ENCODE data around the gene CELF4.

CELF4 gene

GRCh38 chr18:37483984-37484819 is 81.4 kb downstream of the CELF4 start:
- H3K36me3 ChIP-seq (ENCODE audit: low read length) = no peaks in the 10 kb centered on the region
- H2AFZ ChIP-seq (ENCODE audit: low read depth, low read length, severe bottlenecking) = no peak overlapping the region
- H3K4me3 ChIP-seq (ENCODE audit: insufficient read depth, low read length, poor library complexity, severe bottlenecking) = no peak overlapping the region
- H3K27me3 ChIP-seq (ENCODE audit: low read length) = no peaks in the 10 kb centered on the region
- no peak overlapping the region for H3K4me2 ChIP-seq (ENCODE audit: low read depth, low read length, poor library complexity, severe bottlenecking)
- H3K9me2 ChIP-seq (replicated peaks; ENCODE audit: insufficient read depth, low read length) = no peaks in the 10 kb centered on the region
- no peaks in the 10 kb centered on the region for H3K9me3 ChIP-seq (ENCODE audit: insufficient read depth, low read length)
- TF ChIP-seq CTCF (IDR thresholded peaks at IDR 0.05; ENCODE audit: insufficient read depth, low read length, poor library complexity, severe bottlenecking) (no peak), EZH2phosphoT487 (conservative IDR thresholded peaks at IDR 0.05; ENCODE audit: low read length) (no peak)
- no peaks in the 10 kb centered on the region for H4K20me1 ChIP-seq (ENCODE audit: low read depth, low read length)
- no peaks in the 10 kb centered on the region for H3K79me2 ChIP-seq (ENCODE audit: insufficient read depth, low read length)
- H3K9ac ChIP-seq (ENCODE audit: low read length) = no peak overlapping the region
- H3F3A ChIP-seq (ENCODE audit: insufficient read depth) = no peaks in the 10 kb centered on the region
- H3K27ac ChIP-seq (ENCODE audit: low read depth, low read length) = no peak overlapping the region

- Histone ChIP-seq H3K36me3 (ENCODE audit: low read length) (no peaks in the 10 kb centered on the region), H3K4me3 (ENCODE audit: insufficient read depth, low read length, poor library complexity, severe bottlenecking) (no peak overlapping the region), H3F3A (ENCODE audit: insufficient read depth) (no peaks in the 10 kb centered on the region), H3K27ac (ENCODE audit: low read depth, low read length) (no peak overlapping the region), H3K27me3 (ENCODE audit: low read length) (no peaks in the 10 kb centered on the region), H3K9me3 (ENCODE audit: insufficient read depth, low read length) (no peaks in the 10 kb centered on the region), H3K4me2 (ENCODE audit: low read depth, low read length, poor library complexity, severe bottlenecking) (no peak overlapping the region), H3K9me2 (replicated peaks; ENCODE audit: insufficient read depth, low read length) (no peaks in the 10 kb centered on the region), H3K9ac (ENCODE audit: low read length) (no peak overlapping the region), H2AFZ (ENCODE audit: low read depth, low read length, severe bottlenecking) (no peak overlapping the region), H3K79me2 (ENCODE audit: insufficient read depth, low read length) (no peaks in the 10 kb centered on the region), H4K20me1 (ENCODE audit: low read depth, low read length) (no peaks in the 10 kb centered on the region)
- TF ChIP-seq CTCF (IDR thresholded peaks at IDR 0.05; ENCODE audit: insufficient read depth, low read length, poor library complexity, severe bottlenecking) (no peak), EZH2phosphoT487 (conservative IDR thresholded peaks at IDR 0.05; ENCODE audit: low read length) (no peak)
Measured at GRCh38 chr18:37483221-37483971, 82.2 kb downstream of the CELF4 start.

DNA sequence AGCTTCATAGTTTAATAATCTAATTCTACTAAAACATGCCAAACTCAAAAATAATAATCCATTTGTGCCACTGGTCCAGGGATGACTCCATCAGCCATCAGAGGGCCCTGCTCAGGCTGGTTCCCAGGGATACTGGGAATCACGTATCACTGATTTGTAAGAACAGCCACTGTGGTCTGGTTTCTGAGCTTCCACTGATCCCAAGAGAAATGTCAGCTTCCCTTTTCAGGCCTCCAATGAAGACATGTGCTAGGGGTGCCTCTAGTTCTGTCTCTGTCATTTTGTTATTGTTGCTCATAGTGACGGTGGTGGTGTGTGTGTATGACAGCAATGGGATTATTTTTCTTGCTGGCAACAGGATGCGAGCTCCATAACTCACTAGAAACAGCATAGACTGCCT is 83.2 kb downstream of the CELF4 start:
- TF ChIP-seq EZH2phosphoT487 (conservative IDR thresholded peaks at IDR 0.05; ENCODE audit: low read length) (no peak), CTCF (IDR thresholded peaks at IDR 0.05; ENCODE audit: insufficient read depth, low read length, poor library complexity, severe bottlenecking) (no peak)
- Histone ChIP-seq H3K9me3 (ENCODE audit: insufficient read depth, low read length) (no peaks in the 10 kb centered on the region), H3K27ac (ENCODE audit: low read depth, low read length) (no peak overlapping the region), H2AFZ (ENCODE audit: low read depth, low read length, severe bottlenecking) (no peak overlapping the region), H3F3A (ENCODE audit: insufficient read depth) (no peaks in the 10 kb centered on the region), H3K9ac (ENCODE audit: low read length) (no peak overlapping the region), H3K9me2 (replicated peaks; ENCODE audit: insufficient read depth, low read length) (no peaks in the 10 kb centered on the region), H3K4me3 (ENCODE audit: insufficient read depth, low read length, poor library complexity, severe bottlenecking) (no peak overlapping the region), H3K4me2 (ENCODE audit: low read depth, low read length, poor library complexity, severe bottlenecking) (no peak overlapping the region), H3K36me3 (ENCODE audit: low read length) (no peaks in the 10 kb centered on the region), H3K79me2 (ENCODE audit: insufficient read depth, low read length) (no peaks in the 10 kb centered on the region), H3K27me3 (ENCODE audit: low read length) (no peaks in the 10 kb centered on the region), H4K20me1 (ENCODE audit: low read depth, low read length) (no peaks in the 10 kb centered on the region)
